ENCODE measurements around the gene CAMSAP1.
"Not testable (repeated sequence)": the region's sequence is repeated elsewhere in the genome, so short reads cannot be mapped to it uniquely, and the experiment has no call there.

The CAMSAP1 gene

GRCh38 chr9:135895202-135895848 lies 12.0 kb downstream of the CAMSAP1 start:
- H3K27ac Mint-ChIP-seq: no peak overlapping the region
- no peak overlapping the region for H3K4me3 Mint-ChIP-seq
- peaks cover 62% of the 10 kb centered on the region for H3K9me3 Mint-ChIP-seq
- peaks cover 27% of the 10 kb centered on the region for H3K4me1 Mint-ChIP-seq
- H3K27me3 Mint-ChIP-seq (ENCODE audit: low read depth): peaks cover 2% of the 10 kb centered on the region
- no peak for TF ChIP-seq CTCF (IDR thresholded peaks at IDR 0.05; ENCODE audit: unreplicated experiment in 3 of 3)
- peaks cover 71% of the 10 kb centered on the region for H3K36me3 Mint-ChIP-seq (ENCODE audit: low read depth)

GRCh38 chr9:135893104-135893503 lies 14.2 kb downstream of the CAMSAP1 start:
- Mint-ChIP-seq H3K9me3 (peaks cover 46% of the 10 kb centered on the region), H3K27ac (peak overlapping the region in 1 of 3 experiments; percentile 39), H3K27me3 (ENCODE audit: low read depth) (peaks cover 3% of the 10 kb centered on the region), H3K4me3 (no peak overlapping the region), H3K36me3 (ENCODE audit: low read depth) (peaks cover 50% of the 10 kb centered on the region), H3K4me1 (peaks cover 38% of the 10 kb centered on the region)
- TF ChIP-seq CTCF (IDR thresholded peaks at IDR 0.05; ENCODE audit: unreplicated experiment in 3 of 3): no peak

- not testable (repeated sequence) for H3K27me3 Mint-ChIP-seq (ENCODE audit: low read depth); H3K4me3 Mint-ChIP-seq
- Mint-ChIP-seq H3K4me1 (peaks cover 43% of the 10 kb centered on the region), H3K9me3 (peaks cover 39% of the 10 kb centered on the region), H3K36me3 (ENCODE audit: low read depth) (peaks cover 42% of the 10 kb centered on the region), H3K27ac (peak overlapping the region in 1 of 3 experiments; percentile 87)
Measured at GRCh38 chr9:135892327-135892726, 15.0 kb downstream of the CAMSAP1 start.

- H3K4me3 Mint-ChIP-seq: peak overlapping the region in 2 of 3 experiments; percentile 26 to 54
- peaks cover 29% of the 10 kb centered on the region for H3K9me3 Mint-ChIP-seq
- H3K27ac Mint-ChIP-seq: peak overlapping the region; percentile 74 to 88 (median 87)
- no peak for TF ChIP-seq CTCF (IDR thresholded peaks at IDR 0.05; ENCODE audit: unreplicated experiment in 3 of 3)
- peaks cover 30% of the 10 kb centered on the region for H3K36me3 Mint-ChIP-seq (ENCODE audit: low read depth)
- peaks cover 3% of the 10 kb centered on the region for H3K27me3 Mint-ChIP-seq (ENCODE audit: low read depth)
- H3K4me1 Mint-ChIP-seq: peaks cover 55% of the 10 kb centered on the region
Measured at GRCh38 chr9:135891027-135891631, 16.2 kb downstream of the CAMSAP1 start.

- no peak for TF ChIP-seq CTCF (IDR thresholded peaks at IDR 0.05; ENCODE audit: unreplicated experiment in 3 of 3)
- peaks cover 22% of the 10 kb centered on the region for H3K9me3 Mint-ChIP-seq
- H3K4me3 Mint-ChIP-seq: peak overlapping the region in 2 of 3 experiments; percentile 26 to 54
- H3K36me3 Mint-ChIP-seq (ENCODE audit: low read depth): peaks cover 23% of the 10 kb centered on the region
- H3K27me3 Mint-ChIP-seq (ENCODE audit: low read depth): peaks cover 3% of the 10 kb centered on the region
- H3K4me1 Mint-ChIP-seq: peaks cover 60% of the 10 kb centered on the region
- H3K27ac Mint-ChIP-seq: peak overlapping the region; percentile 74 to 88 (median 87)
Measured at GRCh38 chr9:135890190-135891026, 16.9 kb downstream of the CAMSAP1 start.

- no peak overlapping the region for H3K4me3 Mint-ChIP-seq
- H3K27ac Mint-ChIP-seq: peak overlapping the region; percentile 41 to 75 (median 56)
- TF ChIP-seq CTCF (IDR thresholded peaks at IDR 0.05; ENCODE audit: unreplicated experiment in 3 of 3): no peak
- H3K27me3 Mint-ChIP-seq (ENCODE audit: low read depth): peaks cover 3% of the 10 kb centered on the region
- peaks cover 14% of the 10 kb centered on the region for H3K9me3 Mint-ChIP-seq
- H3K36me3 Mint-ChIP-seq (ENCODE audit: low read depth): peaks cover 16% of the 10 kb centered on the region
- peaks cover 65% of the 10 kb centered on the region for H3K4me1 Mint-ChIP-seq
Measured at GRCh38 chr9:135889564-135890189, 17.7 kb downstream of the CAMSAP1 start.
